Activated T-helper 1 cell treated with Interleukin-2 at 50 U/mL for 16 hours (primary cell): ENCODE data around the gene DPH1.

Experiments used
- DNase-seq: peaks from one replicate; pipeline ENCODE4 v3.0.0-alpha.2; 2020; ENCODE audit warnings: low read depth

DPH1 gene

DNA sequence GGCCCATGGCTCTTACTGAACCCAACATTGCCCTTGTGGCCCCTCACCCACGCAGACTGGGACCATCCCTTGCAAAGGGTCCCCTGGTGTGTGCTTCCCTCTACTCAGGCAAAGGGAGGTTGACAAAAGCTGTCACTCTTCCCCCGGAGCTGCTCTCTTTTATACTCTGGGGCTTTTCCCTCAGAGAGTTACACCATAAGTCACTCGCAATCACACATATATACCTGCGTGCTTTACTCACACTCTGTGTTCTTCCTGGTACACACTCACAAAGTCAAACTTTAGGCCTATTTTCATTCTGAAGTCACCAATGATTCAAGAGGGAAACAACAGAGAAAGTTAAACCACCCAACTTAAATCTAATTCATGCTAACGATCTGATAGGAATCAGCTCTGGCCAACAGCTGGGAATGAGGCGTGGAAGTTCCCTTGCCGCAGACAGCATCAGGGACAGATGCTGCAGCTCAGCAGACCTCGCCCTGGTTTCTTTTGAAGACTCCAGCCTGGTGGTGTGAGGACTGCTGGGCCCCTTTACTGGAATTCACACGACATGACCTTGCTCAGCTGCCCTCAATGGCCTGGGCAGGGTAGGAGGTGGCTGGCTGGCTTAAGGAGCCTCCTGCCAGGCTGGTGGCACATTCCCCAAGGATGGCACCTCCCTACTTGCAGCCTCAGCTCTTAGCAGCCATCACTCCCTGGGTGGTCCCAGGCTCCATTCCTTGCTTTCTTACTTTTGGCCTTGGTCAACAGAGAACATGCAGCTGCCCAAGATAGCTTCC, 52.2 kb downstream of the DPH1 start:
- no peak for DNase-seq

DNA sequence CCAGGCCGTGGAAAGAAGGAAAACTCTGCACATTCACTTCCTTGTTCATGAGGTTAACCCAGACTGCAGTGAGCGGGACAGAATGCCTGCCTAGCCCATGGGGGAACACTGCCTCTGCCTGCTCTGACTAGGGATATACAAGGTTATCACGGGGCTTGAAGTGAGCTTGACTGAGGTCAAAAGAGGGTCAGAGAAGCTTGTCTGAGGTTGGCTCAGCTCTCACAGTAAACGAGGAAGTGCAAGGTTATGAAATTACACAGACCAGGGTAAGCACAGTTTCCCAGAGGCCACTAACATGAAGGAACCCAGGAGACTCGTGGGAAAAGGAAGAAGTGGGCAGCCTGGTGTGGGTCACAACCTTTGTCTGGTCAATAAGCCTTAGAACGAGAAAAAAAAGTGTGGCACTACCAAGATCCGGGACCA, 53.7 kb downstream of the DPH1 start:
- DNase-seq, result no peak

DNA sequence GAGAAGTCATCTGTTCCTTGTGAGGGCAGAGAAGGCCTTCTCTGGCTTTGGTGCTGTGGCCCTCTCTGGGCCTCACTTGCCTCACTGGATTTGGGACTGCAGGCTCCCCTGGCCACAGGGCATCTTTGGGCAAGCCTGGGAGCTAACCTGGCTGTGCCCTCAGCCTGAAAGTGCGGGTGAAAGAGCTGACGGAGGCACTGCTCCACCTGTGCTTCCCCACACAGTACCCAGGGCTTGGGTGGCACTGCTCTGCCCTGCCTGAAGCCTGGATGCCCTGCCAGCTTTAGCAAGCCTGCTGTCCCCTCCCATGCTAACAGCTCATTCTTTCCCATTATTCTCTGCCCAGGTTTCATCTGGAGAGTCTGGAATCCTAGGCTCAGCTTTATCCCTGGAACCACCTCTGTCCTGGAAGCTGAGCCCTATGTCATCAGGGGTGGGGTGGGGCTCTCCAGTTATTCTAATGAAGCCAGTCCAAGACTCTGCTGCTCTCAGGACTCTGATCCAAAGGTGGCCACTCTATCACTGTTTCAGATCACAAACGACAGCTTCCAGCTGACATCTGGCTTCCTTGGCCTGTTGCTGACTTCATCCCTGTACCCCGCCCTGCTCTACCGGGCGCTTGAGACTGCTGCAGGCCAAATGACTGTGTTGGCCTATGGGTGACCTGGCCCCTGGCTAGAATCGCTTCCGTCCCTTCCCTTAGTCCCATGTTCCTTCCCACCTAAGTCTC, 54.2 kb downstream of the DPH1 start:
- DNase-seq, result no peak

DNA sequence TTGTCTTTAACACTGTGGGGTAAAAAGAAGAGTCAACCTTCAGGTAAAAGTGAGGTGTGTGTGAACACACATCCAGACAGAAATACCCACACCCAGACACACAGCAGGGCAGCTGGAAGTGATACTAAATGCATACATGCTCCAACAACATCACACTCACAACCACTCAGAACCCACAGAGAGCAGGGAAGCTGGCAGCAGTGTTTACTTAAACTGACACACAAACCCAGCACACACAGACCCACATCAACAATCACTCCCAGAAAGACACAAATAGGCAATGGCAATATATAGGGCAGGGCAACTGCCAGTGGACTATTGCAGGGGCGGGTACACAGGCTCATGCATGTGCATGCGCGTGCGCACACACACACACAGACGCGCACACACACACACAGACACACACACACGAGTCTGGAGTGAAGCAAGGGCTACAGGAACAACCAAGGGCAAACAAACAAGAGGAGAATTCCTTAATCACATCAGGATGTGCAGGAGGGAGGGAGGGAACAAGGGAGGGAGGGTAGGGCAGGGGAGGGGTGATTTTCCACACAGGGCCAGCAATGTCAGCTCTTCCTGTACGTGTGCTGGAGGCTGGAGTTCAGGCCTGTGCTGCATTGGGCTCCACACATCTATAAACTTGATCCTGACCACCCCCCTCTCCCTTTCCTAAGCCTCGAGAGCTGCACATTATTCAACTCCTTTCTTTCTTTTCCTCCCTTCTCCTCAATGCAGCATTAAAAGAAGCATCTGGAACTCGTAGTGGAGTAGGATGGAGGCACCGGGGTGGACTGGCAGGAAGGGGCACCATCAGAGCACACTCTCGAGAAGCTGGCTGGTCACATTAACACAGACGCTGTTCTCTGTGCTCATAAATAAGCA, 55.1 kb downstream of the DPH1 start:
- DNase-seq, result no peak

DNA sequence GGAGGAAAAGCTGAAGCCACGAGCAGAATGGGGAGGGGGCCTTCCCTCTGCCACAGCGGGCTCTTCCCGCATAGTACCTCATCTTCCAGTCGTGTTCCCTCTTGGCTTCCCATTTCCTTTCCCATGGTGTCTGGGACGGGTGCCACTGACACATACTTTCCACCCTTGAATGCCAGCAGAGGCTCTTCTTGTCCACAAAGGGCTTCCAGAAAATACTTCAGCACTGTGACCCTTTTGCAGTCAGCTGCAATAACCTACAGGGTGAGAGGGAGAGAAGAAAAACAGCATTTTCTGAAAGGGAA, 55.6 kb downstream of the DPH1 start:
- no peak for DNase-seq

DNA sequence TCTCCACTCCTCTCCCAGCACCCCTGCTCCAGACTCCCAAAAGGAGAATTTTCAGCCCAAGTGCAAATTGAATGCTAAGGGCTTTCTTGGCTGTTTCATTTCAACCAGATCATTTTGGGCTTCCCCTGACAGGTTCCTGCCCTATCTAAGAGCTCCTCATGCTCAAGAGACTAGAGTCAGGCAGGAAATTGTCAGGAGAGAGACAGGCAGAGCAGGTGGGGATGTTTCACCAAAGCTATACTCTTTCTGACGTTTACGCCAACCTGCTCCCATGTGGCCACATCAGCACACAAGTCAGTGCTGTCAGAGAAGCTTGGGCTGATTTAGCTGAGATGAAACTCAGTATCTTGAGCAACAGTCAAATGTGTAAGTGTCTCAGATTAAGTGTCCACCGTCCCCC, 56.4 kb downstream of the DPH1 start:
- no peak for DNase-seq

DNA sequence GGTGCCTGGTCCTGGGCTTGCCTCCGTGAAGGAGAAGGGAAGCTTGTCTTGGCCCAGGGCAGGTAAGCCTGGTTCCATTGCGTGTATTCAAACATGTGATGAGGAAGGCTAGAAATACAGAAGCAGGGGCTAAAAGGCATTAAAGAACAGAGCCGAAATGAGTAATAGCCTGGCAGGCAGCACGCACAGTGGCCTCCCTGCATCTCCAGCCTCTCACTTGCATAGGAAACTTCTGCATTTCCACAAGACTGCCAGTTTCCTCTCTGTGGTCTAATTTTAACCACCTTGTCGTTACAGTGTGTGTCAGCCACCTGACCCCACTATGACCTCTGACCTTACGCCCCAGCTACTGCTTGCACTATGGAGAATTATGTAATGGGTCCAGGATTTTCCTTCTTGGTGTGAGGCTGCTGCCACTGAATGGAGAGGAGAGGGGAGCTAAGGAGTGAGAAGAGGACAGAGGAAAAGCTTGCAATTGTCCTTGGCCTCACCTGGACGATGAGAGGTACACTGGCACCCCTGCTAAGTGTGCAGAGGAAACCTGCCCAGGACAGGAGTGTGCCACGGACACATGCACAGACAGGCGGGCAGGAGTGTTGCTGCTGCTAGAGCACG, 57.8 kb downstream of the DPH1 start:
- DNase-seq, result no peak

DNA sequence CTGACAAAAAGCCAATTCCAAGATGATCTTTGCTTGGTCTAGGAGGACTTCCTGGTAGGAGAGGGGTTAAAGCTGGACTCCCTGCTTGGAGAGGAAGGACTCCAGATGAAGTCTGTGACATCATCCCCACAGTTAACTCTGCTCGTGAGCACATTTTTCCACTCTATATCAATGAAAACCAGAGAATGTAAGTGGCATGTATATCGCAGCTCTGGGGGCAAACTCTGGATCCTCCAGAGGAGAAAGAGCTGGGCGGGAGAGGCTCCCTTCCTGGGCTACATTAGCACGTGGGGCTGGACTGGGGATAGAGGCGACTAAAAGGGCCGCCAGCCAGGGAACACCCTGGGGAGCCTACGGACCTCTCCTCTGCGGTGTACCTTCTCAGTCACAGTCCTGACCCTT, 59.1 kb downstream of the DPH1 start:
- no peak for DNase-seq

DNA sequence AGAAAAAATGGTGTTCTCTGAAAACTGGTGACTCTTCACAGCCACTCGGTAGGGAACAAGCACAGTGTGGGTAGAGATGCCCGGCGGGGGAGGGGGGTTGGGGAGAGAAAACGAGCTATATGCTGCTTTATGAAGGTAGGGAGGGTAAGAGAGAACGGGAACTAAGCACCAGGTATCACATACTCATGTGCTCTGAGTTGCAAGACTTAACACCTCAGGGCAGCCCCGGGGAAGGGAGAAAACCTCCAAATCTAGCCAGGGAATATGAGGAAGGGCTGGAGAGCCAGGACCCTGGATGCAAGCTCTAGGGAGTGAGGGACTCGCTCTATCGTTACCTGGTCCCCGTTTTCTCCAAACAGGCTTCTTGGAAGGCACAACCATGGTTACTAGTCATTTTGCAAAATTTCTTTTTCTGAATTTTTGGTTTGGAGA, 60.3 kb downstream of the DPH1 start:
- no peak for DNase-seq

DNA sequence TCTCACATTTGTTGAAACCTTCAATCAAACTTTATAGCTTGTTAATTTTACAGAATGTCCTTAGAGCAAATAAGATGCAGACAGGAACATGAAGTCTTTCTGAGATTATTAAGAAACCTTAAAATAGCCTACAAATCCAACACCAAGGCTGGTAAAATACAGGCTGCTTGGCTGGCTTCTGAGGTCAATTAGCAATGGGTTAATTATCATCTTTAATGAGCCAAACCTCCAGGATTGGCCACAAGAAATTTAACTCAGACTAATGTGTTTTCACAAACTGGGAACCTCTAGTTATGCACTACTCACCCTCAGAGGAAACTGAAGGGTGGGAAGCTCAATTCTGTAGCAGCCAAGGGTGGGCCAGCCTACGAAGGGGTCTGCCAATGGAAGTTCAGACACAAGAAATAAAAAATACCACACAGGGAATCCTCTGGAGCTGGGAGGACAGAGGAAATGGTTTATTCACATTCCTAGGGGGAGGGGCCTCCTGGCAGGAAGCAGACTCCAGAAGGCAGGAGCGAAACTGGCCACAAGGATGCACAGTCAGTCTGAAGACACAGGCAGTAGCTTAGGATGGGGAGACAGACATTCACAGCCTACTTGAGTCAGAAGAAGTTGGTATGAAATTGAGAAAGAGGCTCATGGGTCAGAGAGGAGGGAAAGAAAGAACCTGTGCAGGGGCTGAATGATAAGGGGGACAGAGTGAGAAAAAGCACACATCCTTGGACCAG, 61.0 kb downstream of the DPH1 start:
- no peak for DNase-seq

DNA sequence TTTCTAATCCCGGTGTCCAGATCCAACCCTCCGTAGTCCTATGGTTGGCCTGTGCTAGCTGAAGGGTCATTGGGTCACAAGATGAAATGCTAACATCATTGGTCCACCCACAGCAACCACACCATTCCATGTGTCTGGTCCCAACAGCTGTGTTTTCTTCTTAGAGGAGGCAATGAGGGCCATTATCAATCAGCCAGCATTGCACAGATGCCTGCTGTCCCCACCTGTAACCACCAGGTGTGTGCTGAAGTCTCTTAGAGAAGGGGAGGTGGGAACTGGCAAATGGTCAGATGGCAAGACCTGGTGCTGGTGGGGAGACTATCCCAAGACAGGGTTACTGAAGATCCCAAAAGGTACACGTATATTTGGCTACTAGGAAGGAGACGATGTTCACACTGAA, 62.3 kb downstream of the DPH1 start:
- no peak for DNase-seq

DNA sequence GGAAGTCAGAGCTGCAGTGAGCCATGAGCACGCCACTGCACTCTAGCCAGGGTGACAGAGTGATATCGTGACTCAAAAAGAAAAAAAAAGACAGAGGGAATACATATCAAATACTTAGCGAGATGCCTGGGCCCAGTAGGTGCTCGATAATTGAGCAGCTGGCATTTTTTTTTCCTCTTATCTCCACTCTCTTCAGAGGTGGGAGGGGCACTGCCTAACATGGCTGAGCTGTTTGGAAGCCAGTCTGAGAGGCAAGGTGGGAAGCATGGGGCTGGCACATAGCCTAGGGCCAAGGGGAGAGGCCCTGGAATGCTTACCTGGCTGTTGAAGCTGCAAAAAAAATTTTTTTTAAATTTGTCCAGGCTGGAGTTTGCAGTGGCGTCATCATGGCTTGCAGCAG, 63.4 kb downstream of the DPH1 start:
- no peak for DNase-seq
